IMR-90 (cell line): ENCODE data around the gene MEGF10. TPM values are rescaled to one million over a fixed set of nuclear protein-coding genes. Genes with fewer than 3 reads are reported as not detected.

Experiments used
- ATAC-seq: fragments of 200-7000 bp; cut with Tn5 transposase; 2 replicates; pipeline ENCODE4 v1.9.1; 2020; ENCODE audit warnings: low read depth, mild to moderate bottlenecking, moderate library complexity
- BruUV-seq: library from RNA; stranded (reverse); fragments of 400-500 nt; replicated peaks from 2 replicates; lab custom pipeline; 2021; lab: Mats Ljungman, UMichigan
- CTCF ChIA-PET: fragments of 300-600 bp; formaldehyde crosslinking; extraction: SDS; loops from one replicate; lab custom pipeline; 2021; ENCODE audit warnings: antibody characterized with exemption; lab: Yijun Ruan, JAX
- POLR2A ChIA-PET: fragments of 300-600 bp; sonication (Branson Sonifier 250); formaldehyde crosslinking; loops from one replicate; lab custom pipeline; 2022; ENCODE audit warnings: antibody characterized with exemption; ENCODE audit not compliant: unreplicated experiment; lab: Charles Lee
- DNase-seq: peaks from one replicate; pipeline ENCODE4 v3.0.0; 2013
- H2AFZ ChIP-seq: replicated peaks from 2 replicates; pipeline ENCODE3; 2013; ENCODE audit warnings: low read length, mild to moderate bottlenecking; ENCODE audit not compliant: poor library complexity
- H2AK5ac ChIP-seq: 2 replicates; pipeline ENCODE4 v1.6.1; 2013; ENCODE audit warnings: low read depth, low read length, inconsistent platforms
- H2AK9ac ChIP-seq: replicated peaks from 2 replicates; pipeline ENCODE3; 2013; ENCODE audit warnings: mild to moderate bottlenecking, low read depth, low read length, moderate library complexity; ENCODE audit not compliant: poor library complexity
- H2BK120ac ChIP-seq: 2 replicates; pipeline ENCODE4 v1.6.1; 2013; ENCODE audit warnings: low read depth, low read length, inconsistent platforms
- H2BK15ac ChIP-seq: 3 replicates; pipeline ENCODE4 v1.6.1; 2013; ENCODE audit warnings: low read depth, low read length, inconsistent platforms
- H2BK20ac ChIP-seq: 2 replicates; pipeline ENCODE4 v1.6.1; 2013; ENCODE audit warnings: low read depth, mild to moderate bottlenecking, inconsistent platforms, low read length, moderate library complexity
- H2BK5ac ChIP-seq: 2 replicates; pipeline ENCODE4 v1.6.1; 2013; ENCODE audit warnings: mild to moderate bottlenecking, low read depth, low read length, inconsistent platforms; ENCODE audit not compliant: poor library complexity, severe bottlenecking
- H3K14ac ChIP-seq: replicated peaks from 2 replicates; pipeline ENCODE4 v1.6.1; 2013; ENCODE audit warnings: low read depth, low read length, inconsistent platforms
- H3K18ac ChIP-seq: 2 replicates; pipeline ENCODE4 v1.6.1; 2013; ENCODE audit warnings: low read depth, low read length, control low read depth
- H3K23ac ChIP-seq: 2 replicates; pipeline ENCODE4 v1.6.1; 2013; ENCODE audit warnings: low read depth, low read length, inconsistent platforms
- H3K27ac ChIP-seq: 2 replicates; pipeline ENCODE4 v1.5.1; 2013; ENCODE audit warnings: mild to moderate bottlenecking, control low read depth, low read length; ENCODE audit not compliant: insufficient read depth
- H3K27me3 ChIP-seq: 2 replicates; pipeline ENCODE4 v1.6.1; 2013; ENCODE audit warnings: low read length; ENCODE audit not compliant: control insufficient read depth, insufficient read depth
- H3K36me3 ChIP-seq: 2 replicates; pipeline ENCODE4 v1.6.1; 2013; ENCODE audit warnings: low read length, mixed read lengths; ENCODE audit not compliant: control insufficient read depth, insufficient read depth
- H3K4ac ChIP-seq: 2 replicates; pipeline ENCODE4 v1.6.1; 2013; ENCODE audit warnings: low read depth, low read length, inconsistent platforms
- H3K4me1 ChIP-seq: 2 replicates; pipeline ENCODE4 v1.6.1; 2013; ENCODE audit warnings: low read length, mixed read lengths; ENCODE audit not compliant: control insufficient read depth, insufficient read depth
- H3K4me2 ChIP-seq: 2 replicates; pipeline ENCODE4 v1.6.1; 2013; ENCODE audit warnings: low read depth, mild to moderate bottlenecking, control low read depth, low read length, moderate library complexity
- H3K4me3 ChIP-seq: 2 replicates; pipeline ENCODE4 v1.5.1; 2013; ENCODE audit warnings: low read depth, mild to moderate bottlenecking, control low read depth, low read length, moderate library complexity; ENCODE audit not compliant: insufficient read depth
- H3K56ac ChIP-seq: 2 replicates; pipeline ENCODE4 v1.6.1; 2013; ENCODE audit warnings: low read length, inconsistent platforms; ENCODE audit not compliant: insufficient read depth; ENCODE audit errors: extremely low read depth
- H3K79me1 ChIP-seq, 2 experiments: 2 replicates each; pipeline ENCODE4 v1.6.1; 2013; ENCODE audit warnings: low read length in 2 of 2, inconsistent platforms in 1 of 2, low read depth in 1 of 2
- H3K9ac ChIP-seq: 2 replicates; pipeline ENCODE4 v1.6.1; 2013; ENCODE audit warnings: low read depth, low read length, control low read depth
- H3K9me1 ChIP-seq: 2 replicates; pipeline ENCODE4 v1.6.1; 2013; ENCODE audit warnings: low read length, inconsistent platforms; ENCODE audit not compliant: insufficient read depth
- H3K9me3 ChIP-seq: 2 replicates; pipeline ENCODE4 v1.6.1; 2013; ENCODE audit warnings: low read length; ENCODE audit not compliant: control insufficient read depth, insufficient read depth
- H4K20me1 ChIP-seq: 2 replicates; pipeline ENCODE4 v1.6.1; 2013; ENCODE audit warnings: low read length, inconsistent platforms; ENCODE audit not compliant: insufficient read depth
- H4K5ac ChIP-seq: 2 replicates; pipeline ENCODE4 v1.6.1; 2013; ENCODE audit warnings: mild to moderate bottlenecking, low read depth, low read length, control low read depth
- H4K8ac ChIP-seq, 2 experiments: 2 replicates each; pipeline ENCODE4 v1.6.1; 2013; ENCODE audit warnings: low read depth in 2 of 2, low read length in 2 of 2, control low read depth in 1 of 2, inconsistent platforms in 1 of 2
- H4K91ac ChIP-seq: 2 replicates; pipeline ENCODE4 v1.6.1; 2013; ENCODE audit warnings: low read depth, low read length, inconsistent platforms; ENCODE audit not compliant: insufficient read depth
- CEBPB ChIP-seq: IDR thresholded peaks from 2 replicates; pipeline ENCODE4 v1.6.1; 2012; ENCODE audit warnings: low read depth, low read length, improper control_type of control experiment
- CTCF ChIP-seq: conservative IDR thresholded peaks from 2 replicates; pipeline ENCODE4 v1.5.1; 2012; ENCODE audit warnings: mild to moderate bottlenecking, low read depth, low read length, improper control_type of control experiment
- ELK1 ChIP-seq: fragments of 150-350 bp; IDR thresholded peaks from 2 replicates; pipeline ENCODE4 v1.6.1; 2016; ENCODE audit warnings: low read depth, mild to moderate bottlenecking, low read length, moderate library complexity, borderline replicate concordance
- FOS ChIP-seq: fragments of 150-350 bp; IDR thresholded peaks from 2 replicates; pipeline ENCODE4 v1.6.1; 2016; ENCODE audit warnings: low read depth, low read length
- MXI1 ChIP-seq: IDR thresholded peaks from 2 replicates; pipeline ENCODE4 v1.6.1; 2012; ENCODE audit warnings: low read depth, mild to moderate bottlenecking, low read length, moderate library complexity, borderline replicate concordance
- RAD21 ChIP-seq: IDR thresholded peaks from 2 replicates; pipeline ENCODE4 v1.6.1; 2012; ENCODE audit warnings: low read length, improper control_type of control experiment
- RCOR1 ChIP-seq: IDR thresholded peaks from 2 replicates; pipeline ENCODE4 v1.6.1; 2012; ENCODE audit warnings: mild to moderate bottlenecking, low read length, improper control_type of control experiment; ENCODE audit not compliant: insufficient replicate concordance
- SMC3 ChIP-seq: fragments of 150-350 bp; IDR thresholded peaks from 2 replicates; pipeline ENCODE4 v1.6.1; 2016; ENCODE audit warnings: low read depth, mild to moderate bottlenecking, antibody characterized with exemption, low read length, moderate library complexity
- USF2 ChIP-seq: fragments of 150-350 bp; IDR thresholded peaks from 2 replicates; pipeline ENCODE4 v1.6.1; 2017; ENCODE audit warnings: mild to moderate bottlenecking, antibody characterized with exemption, low read length, low read depth
- WGBS, 2 experiments: methylation state at CpG; one replicate each; pipeline versions ENCODE4 v1.1.5 to v1.1.7; 2013; ENCODE audit warnings: missing lambda C conversion rate in 2 of 2; ENCODE audit not compliant: insufficient read length in 1 of 2; ENCODE audit errors: extremely low coverage in 2 of 2; 5-methylcytosine and 5-hydroxymethylcytosine counted together
- dilution Hi-C: fragments of 300-500 bp; cut with HindIII; formaldehyde crosslinking; loops from one replicate; pipeline ENCODE4 v1.14.3; 2018; ENCODE audit warnings: low sequenced_read_pairs; ENCODE audit not compliant: unreplicated experiment
- in situ Hi-C: fragments of 300-500 bp; cut with MboI; formaldehyde crosslinking; loops from 3 replicates; pipeline ENCODE4 v1.14.3; 2019; ENCODE audit warnings: low sequenced_read_pairs, inconsistent platforms, mixed read lengths
- intact Hi-C: fragments of 100-400 bp; cut with micrococcal nuclease; formaldehyde crosslinking; loops from 2 replicates; pipeline ENCODE4 v1.10.0; 2022
- polyA plus RNA-seq, 3 experiments: library from polyadenylated mRNA; depleted of rRNA; stranded (reverse); fragments of >200 nt; gene quantifications; 2 replicates each; pipeline ENCODE4 v1.2.3, GENCODE V29; 2012; ENCODE audit warnings: low replicate concordance in 1 of 3
- total RNA-seq: library from RNA; depleted of rRNA; stranded (reverse); fragments of >200 nt; gene quantifications from 2 replicates; pipeline ENCODE4 v1.2.3, GENCODE V29; 2012

Gene MEGF10
- total and polyA plus RNA-seq, 2 of the 4 experiments (the other 2 are of a cell fraction): not detected

GRCh38 chr5:127344931-127345330, 54.3 kb downstream of the MEGF10 start:
- no peaks in the 10 kb centered on the region for H4K20me1 ChIP-seq
- no peak overlapping the region for H2BK5ac ChIP-seq
- intact Hi-C loops (no loop called here), in situ Hi-C loops (no loop called here), dilution Hi-C loops (no loop called here)
- H3K56ac ChIP-seq: no peak overlapping the region
- no peak overlapping the region for H3K23ac ChIP-seq
- no peak overlapping the region for H3K4me2 ChIP-seq
- H3K9ac ChIP-seq: no peak overlapping the region
- DNase-seq: no peak
- H3K36me3 ChIP-seq: no peaks in the 10 kb centered on the region
- WGBS, 2 experiments: 0% methylated on average over 1 of the region's 3 CpGs; no CpG with 5 or more reads in 1 of the 2 experiments
- no peak overlapping the region for H2BK15ac ChIP-seq
- H2BK120ac ChIP-seq: no peak overlapping the region
- H2AK5ac ChIP-seq: no peak overlapping the region
- no TSS peak for BruUV-seq
- ChIA-PET POLR2A (no interaction called here), CTCF (no interaction called here)
- no peak overlapping the region for H4K5ac ChIP-seq
- no peak overlapping the region for H3K14ac ChIP-seq
- no peak overlapping the region for H3K27ac ChIP-seq
- no peak overlapping the region for H2AFZ ChIP-seq
- no peaks in the 10 kb centered on the region for H3K9me1 ChIP-seq
- H3K27me3 ChIP-seq: peaks cover 9% of the 10 kb centered on the region
- no peak for ATAC-seq
- H3K4ac ChIP-seq: no peak overlapping the region
- H2BK20ac ChIP-seq: no peak overlapping the region
- TF ChIP-seq CTCF (no peak), SMC3 (no peak), FOS (no peak), ELK1 (no peak), MXI1 (no peak), RAD21 (no peak), RCOR1 (no peak), CEBPB (no peak), USF2 (no peak)
- no peak overlapping the region for H3K4me3 ChIP-seq
- no peaks in the 10 kb centered on the region for H3K9me3 ChIP-seq
- no peaks in the 10 kb centered on the region for H3K79me1 ChIP-seq
- no peak overlapping the region for H4K8ac ChIP-seq
- H3K4me1 ChIP-seq: no peaks in the 10 kb centered on the region
- no peak overlapping the region for H3K18ac ChIP-seq
- H2AK9ac ChIP-seq: no peak overlapping the region
- no peak overlapping the region for H4K91ac ChIP-seq
